Fibroblast of mammary gland (primary cell): ENCODE measurements around the gene GAP43.

Source experiments
- DNase-seq: peaks from one replicate; pipeline ENCODE4 v3.0.0-alpha.2; 2010; ENCODE audit warnings: low read depth
- H3K4me3 ChIP-seq: 2 replicates; pipeline ENCODE4 v1.5.1; 2011; ENCODE audit warnings: low read depth, mild to moderate bottlenecking, low read length, moderate library complexity; ENCODE audit not compliant: control insufficient read depth
- CTCF ChIP-seq: conservative IDR thresholded peaks from 2 replicates; pipeline ENCODE4 v1.5.1; 2011; ENCODE audit warnings: low read depth, low read length, inconsistent platforms; ENCODE audit not compliant: control insufficient read depth, insufficient read depth

Gene GAP43

GRCh38 chr3:115626721-115627120, 3.4 kb downstream of the GAP43 start:
- no peak for DNase-seq
- no peak overlapping the region for H3K4me3 ChIP-seq
- TF ChIP-seq CTCF, result no peak

GRCh38 chr3:115627180-115628074, 4.1 kb downstream of the GAP43 start:
- TF ChIP-seq CTCF, result no peak
- H3K4me3 ChIP-seq, result no peak overlapping the region
- DNase-seq, result no peak

- no peak overlapping the region for H3K4me3 ChIP-seq
- TF ChIP-seq CTCF, result no peak
- no peak for DNase-seq
These were observed 4.7 kb downstream of the GAP43 start for GRCh38 chr3:115628075-115628412.

- DNase-seq, result no peak
- TF ChIP-seq CTCF, result no peak
These were observed 7.5 kb downstream of the GAP43 start for GRCh38 chr3:115630850-115631249.

GRCh38 chr3:115632026-115632425, 8.7 kb downstream of the GAP43 start:
- H3K4me3 ChIP-seq, result no peak overlapping the region
- DNase-seq, result no peak
- TF ChIP-seq CTCF, result no peak

More at GRCh38 chr3:115630850-115631249, 7.5 kb downstream of the GAP43 start:
- no peak overlapping the region for H3K4me3 ChIP-seq

GRCh38 chr3:115633467-115633866, 10.2 kb downstream of the GAP43 start:
- TF ChIP-seq CTCF, result no peak
- no peak for DNase-seq

More at GRCh38 chr3:115633467-115633866, 10.2 kb downstream of the GAP43 start:
- no peak overlapping the region for H3K4me3 ChIP-seq
